NCI-H2107 treated with DMSO at 0.1 percent for 48 hours (cell line): ENCODE measurements around the gene TMA7.

Source experiments
- DNase-seq: peaks from one replicate; lab custom pipeline; 2025; ENCODE audit not compliant: unreplicated experiment; lab: John Stamatoyannopoulos, UW

The TMA7 gene

DNA sequence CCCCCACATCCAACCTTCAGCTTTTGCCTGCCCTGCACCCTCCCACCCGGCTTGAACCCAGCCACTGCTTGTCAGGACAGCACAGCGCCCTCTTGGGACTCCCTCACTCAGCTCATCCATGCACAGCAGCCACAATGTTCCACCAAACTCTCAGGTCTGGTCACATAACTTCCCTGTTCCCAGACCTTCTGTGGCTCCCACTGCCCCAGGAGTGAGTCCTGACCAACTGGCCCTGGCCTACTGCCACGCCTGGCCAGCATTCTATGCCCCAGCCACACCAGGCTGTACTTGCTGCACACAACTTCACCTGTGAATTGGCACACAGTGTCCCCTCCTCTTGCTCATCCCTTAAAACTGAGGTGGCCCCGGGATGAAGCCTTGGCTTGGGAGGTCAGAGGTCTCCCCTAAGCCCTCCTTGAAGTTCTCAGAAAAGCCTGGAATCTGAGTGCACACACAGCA, 31.2 kb upstream of the TMA7 start:
- no peak for DNase-seq

GRCh38 chr3:48409291-48410201, 30.5 kb upstream of the TMA7 start:
- no peak for DNase-seq

- DNase-seq = no peak
Observed at GRCh38 chr3:48410205-48411040, 29.6 kb upstream of the TMA7 start.

DNA sequence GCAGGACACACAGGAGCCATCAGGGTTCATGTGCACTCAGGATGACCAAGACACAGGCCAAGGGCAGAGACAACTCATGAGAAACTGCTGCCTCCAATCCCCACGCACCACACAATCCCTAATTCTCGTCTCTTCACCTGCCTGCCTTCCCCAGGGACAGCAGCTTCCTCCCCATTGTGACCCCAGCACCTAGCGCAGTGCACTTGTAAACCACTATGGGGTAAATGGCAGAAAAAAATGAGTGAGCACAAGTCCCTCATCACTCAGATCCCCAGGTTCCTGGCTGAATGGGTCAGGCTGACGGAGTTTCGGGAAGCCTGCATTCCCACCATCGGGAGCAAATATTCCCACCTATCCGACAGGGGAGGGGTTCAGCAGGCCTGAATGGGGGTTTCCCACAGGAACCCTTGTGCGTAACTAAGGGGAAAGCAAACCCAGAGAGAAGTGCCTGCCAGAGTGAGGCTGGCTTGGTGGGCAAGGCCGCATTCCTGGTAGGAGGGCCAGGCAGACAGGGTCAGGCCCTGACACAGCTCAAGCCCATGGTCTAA, 28.9 kb upstream of the TMA7 start:
- DNase-seq = no peak

- no peak for DNase-seq
Observed at GRCh38 chr3:48411606-48412374, 28.3 kb upstream of the TMA7 start.

DNA sequence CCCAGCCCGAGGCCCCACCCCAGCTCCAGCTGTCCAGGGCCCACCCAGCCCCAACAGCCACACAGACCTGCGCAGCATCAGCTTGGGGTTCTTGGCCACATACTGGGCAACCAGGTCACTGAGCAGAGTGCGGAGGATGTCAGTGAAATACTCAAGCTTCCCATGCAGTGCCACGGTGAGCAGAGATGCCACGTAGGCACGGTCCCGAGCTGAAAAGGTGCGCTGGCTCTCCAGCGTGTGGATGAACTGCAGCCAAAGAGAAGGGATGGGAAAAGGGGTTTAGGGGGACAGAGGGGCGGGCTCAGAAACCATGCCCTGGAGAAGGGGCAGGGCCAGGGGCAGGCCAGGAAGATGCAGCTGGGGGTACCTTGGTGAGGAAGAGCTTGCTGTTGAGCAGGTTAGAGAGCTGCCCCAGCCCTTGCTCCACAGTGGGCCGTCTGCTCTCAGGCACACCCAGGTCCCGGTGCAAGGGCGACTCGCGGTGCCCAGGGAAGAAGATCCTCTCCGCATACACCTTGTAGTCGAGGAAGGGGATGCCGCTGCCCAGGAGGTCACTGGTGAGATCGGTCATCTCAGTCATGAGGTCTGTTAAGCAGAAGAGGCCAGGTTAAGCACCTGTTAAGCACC, 27.6 kb upstream of the TMA7 start:
- DNase-seq = no peak

- DNase-seq = no peak
Observed at GRCh38 chr3:48413086-48413485, 27.0 kb upstream of the TMA7 start.

GRCh38 chr3:48413611-48414010, 26.4 kb upstream of the TMA7 start:
- DNase-seq = no peak

DNA sequence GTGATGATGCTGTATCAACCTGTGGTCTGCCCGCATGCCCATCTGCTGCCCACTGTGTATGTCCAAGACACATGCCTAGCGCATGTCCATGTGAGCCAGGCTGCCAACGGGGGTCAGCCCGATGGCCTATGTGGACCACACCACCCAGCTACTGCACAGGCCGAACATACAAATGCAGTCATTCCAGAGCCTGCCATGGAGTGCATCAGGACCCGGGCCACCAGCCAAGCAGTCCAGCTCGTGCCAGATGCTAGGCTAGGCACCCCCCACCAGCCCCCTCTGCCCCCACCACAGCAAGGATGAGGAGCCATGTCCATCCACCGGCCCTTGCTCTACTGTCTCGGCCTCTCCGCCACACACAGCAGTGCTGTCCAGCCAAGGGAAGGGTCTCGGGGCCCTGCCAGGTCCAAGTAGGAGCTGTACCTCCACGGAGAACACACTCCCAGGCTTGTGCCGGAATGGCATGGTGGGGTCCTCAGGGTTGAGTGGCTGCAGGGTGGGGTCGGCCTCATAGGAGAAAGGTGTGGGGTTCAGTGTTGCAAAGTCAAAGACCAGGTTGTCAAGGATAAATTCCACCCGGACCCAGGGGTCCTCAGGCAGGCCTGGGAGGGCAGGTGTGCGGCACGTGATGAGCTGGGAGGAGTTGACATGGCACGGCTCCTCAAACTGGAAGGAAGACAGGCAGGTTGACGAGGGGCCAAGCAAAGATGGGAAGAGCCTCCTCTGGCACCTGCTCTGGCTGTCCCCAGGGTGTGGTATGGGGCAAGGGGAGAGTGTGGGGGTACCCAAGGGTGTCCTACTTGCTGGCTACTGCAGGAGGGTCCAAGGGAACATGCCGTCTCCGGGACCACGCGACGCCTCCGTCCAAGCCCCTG, 25.4 kb upstream of the TMA7 start:
- no peak for DNase-seq

DNA sequence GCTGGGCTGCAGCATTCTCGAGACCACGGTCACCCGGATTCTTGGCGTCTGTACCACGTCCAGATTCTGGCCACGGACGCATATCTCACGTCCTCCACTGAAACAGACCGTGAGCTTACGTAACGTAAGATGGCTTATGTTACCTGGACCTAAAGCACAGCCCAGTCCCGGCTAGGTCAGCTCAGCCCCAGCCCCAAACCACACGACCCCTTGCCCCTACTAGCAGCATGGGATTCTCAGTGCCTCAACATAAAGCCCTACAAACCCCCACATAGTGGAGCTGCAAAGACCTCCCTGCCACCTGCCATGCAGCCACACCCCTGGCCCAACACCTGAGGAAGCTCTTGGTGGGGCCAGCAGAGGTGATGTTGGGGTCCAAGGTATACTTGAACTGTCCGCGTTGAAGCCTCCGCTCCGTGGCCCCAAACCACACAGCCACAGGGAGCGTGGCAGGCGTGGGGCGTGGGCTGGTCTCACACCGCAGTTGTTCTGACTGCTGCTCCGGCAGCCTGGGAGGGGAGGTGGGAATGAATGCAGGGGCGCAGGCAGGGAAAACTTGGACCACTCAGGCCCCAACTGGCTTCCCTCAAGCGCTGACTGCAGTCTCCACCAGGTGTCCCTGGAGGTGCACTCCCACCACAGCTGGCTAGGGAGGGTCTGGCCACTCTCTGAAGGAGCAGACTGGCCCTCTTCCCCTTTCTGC, 24.7 kb upstream of the TMA7 start:
- DNase-seq = no peak

GRCh38 chr3:48416091-48416505, 24.0 kb upstream of the TMA7 start:
- no peak for DNase-seq

DNA sequence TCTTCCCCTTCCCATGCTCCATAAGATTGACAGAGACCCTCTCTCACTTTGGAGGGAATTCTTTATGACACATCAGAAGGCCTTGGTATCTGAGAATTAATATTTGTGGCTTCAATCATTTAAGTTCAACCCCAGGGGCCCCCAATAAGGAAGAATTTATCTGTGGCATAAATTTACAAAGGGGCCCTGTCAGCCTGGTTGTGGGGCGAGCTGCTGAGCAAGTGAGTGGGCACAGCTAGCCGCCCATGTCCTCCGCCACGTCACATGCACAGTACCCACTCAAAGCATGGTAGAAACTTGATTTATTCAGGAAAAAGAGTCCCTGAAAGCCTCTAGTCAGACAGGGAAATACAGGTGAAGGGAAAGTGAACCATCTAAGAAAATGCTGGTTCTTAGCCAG, 23.5 kb upstream of the TMA7 start:
- DNase-seq = no peak

GRCh38 chr3:48417529-48418108, 22.4 kb upstream of the TMA7 start:
- no peak for DNase-seq

DNA sequence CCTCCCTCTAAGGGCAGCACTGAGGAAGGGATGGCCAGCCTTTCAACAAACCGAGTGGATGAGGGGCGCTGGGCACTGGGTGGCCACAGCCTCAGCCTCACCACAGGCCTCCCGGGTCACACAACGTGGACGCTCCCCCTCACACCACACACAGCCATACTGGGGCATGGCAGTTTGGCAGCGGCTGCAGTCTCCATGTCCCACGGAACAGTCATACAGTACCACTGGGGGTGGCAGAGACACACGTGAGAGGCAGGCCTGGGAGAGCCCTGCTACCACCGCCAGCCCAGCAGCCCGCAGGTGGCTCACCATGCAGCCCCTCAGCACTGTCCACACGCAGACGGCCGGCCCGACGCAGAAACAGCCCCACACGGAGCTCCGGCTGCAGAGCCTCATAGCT, 21.9 kb upstream of the TMA7 start:
- no peak for DNase-seq

- DNase-seq = no peak
Observed at GRCh38 chr3:48418651-48419050, 21.4 kb upstream of the TMA7 start.

DNA sequence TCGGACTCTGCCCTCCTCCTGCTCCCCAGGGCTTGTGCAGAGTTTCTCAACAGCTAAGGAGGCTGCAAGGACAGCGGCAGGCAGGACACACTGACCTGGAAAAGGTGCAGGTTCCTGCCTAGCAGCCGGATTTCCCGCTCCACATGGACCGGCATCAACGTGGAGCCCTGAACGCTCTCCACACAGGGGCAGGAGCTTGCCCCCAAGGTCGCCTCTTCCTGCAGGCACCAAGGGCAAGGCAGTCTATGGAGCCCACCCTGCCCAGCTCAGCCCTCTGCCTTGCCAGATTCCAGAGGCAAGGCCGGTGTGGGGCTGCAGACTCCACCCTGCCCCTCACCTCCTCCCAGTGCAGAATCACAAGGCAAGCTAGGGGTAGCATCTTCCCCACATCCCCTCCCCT, 20.9 kb upstream of the TMA7 start:
- no peak for DNase-seq

DNA sequence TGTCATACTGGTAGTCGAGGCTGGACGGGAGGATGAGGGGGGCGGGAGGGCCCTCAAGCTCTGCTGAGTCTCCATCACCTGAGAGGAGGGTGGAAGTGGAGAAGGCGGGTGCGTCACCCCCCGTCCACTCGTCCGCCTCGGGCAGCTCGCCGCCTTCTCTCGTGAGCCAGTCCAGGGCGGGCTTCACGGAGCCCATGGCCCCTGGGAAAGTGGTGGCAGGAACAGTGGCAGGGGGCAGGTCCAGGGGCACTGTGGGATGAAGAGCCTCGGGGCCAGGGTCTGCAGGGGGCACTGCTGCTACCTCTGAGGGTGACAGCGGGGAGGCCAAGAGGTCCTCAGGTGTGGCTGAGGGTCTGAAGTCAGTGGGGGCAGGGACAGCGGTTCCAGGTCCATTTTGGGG, 20.5 kb upstream of the TMA7 start:
- no peak for DNase-seq

DNA sequence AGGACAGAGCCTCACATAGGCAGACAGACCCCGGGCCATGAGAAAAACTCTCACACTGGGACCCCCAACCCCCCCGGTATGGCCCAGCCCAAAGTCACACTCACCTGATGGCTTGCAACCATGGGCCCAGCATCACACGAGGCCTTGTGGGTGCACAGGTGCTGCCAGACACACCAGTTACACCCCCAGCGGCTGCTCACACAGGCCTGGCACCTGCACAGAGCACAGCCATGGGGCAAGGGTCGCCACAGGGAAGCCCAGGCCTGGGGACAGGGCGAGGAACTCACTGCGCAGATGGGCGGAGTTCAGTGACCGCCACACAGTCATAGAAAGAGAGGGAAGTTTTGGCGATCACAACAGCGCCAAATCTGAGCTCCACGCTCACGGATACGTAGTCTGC, 19.5 kb upstream of the TMA7 start:
- DNase-seq = no peak

GRCh38 chr3:48422272-48422671, 17.8 kb upstream of the TMA7 start:
- DNase-seq = no peak
